GM18873 (cell line): ENCODE data around the gene C15orf39.

ENCODE experiments used
- ATAC-seq: cut with Tn5 transposase; IDR thresholded peaks from one replicate; pipeline ENCODE4 v1.9.1; 2021; ENCODE audit warnings: mild to moderate bottlenecking, moderate library complexity, moderate number of reproducible peaks; ENCODE audit not compliant: unreplicated experiment, low FRiP score

Gene C15orf39

GRCh38 chr15:75171408-75171807 is 30.3 kb upstream of the C15orf39 start:
- no peak for ATAC-seq

- no peak for ATAC-seq
Measured at GRCh38 chr15:75172284-75172820, 29.3 kb upstream of the C15orf39 start.

- ATAC-seq, result no peak
Measured at GRCh38 chr15:75174102-75174501, 27.6 kb upstream of the C15orf39 start.

- no peak for ATAC-seq
Measured at GRCh38 chr15:75174729-75175128, 27.0 kb upstream of the C15orf39 start.

GRCh38 chr15:75176396-75176761 is 25.3 kb upstream of the C15orf39 start:
- no peak for ATAC-seq

- ATAC-seq, result no peak
Measured at GRCh38 chr15:75177360-75178071, 24.2 kb upstream of the C15orf39 start.

GRCh38 chr15:75178171-75178937 is 23.3 kb upstream of the C15orf39 start:
- no peak for ATAC-seq

GRCh38 chr15:75178938-75179745 is 22.5 kb upstream of the C15orf39 start:
- ATAC-seq, result no peak

- no peak for ATAC-seq
Measured at GRCh38 chr15:75179746-75180140, 21.9 kb upstream of the C15orf39 start.

GRCh38 chr15:75181780-75182179 is 19.9 kb upstream of the C15orf39 start:
- no peak for ATAC-seq

- ATAC-seq, result no peak
Measured at GRCh38 chr15:75182187-75183131, 19.2 kb upstream of the C15orf39 start.

GRCh38 chr15:75185271-75186029 is 16.2 kb upstream of the C15orf39 start:
- no peak for ATAC-seq

- ATAC-seq, result no peak
Measured at GRCh38 chr15:75186044-75186443, 15.6 kb upstream of the C15orf39 start.

- ATAC-seq, result no peak
Measured at GRCh38 chr15:75188499-75188898, 13.2 kb upstream of the C15orf39 start.

GRCh38 chr15:75191235-75191634 is 10.4 kb upstream of the C15orf39 start:
- no peak for ATAC-seq

- no peak for ATAC-seq
Measured at GRCh38 chr15:75192307-75192706, 9.4 kb upstream of the C15orf39 start.

- ATAC-seq, result no peak
Measured at GRCh38 chr15:75193272-75193671, 8.4 kb upstream of the C15orf39 start.

- no peak for ATAC-seq
Measured at GRCh38 chr15:75193976-75194375, 7.7 kb upstream of the C15orf39 start.

GRCh38 chr15:75194397-75194796 is 7.3 kb upstream of the C15orf39 start:
- no peak for ATAC-seq
